GM13977 (cell line): Measurements from ENCODE around the gene BEAN1.

Experiments used
- DNase-seq: peaks from one replicate; pipeline ENCODE4 v3.0.0; 2012; ENCODE audit warnings: low spot score
- CTCF ChIP-seq: IDR thresholded peaks from 2 replicates; pipeline ENCODE4 v1.5.1; 2012; ENCODE audit warnings: mild to moderate bottlenecking, control low read depth; ENCODE audit not compliant: insufficient read depth; ENCODE audit errors: extremely low read depth, missing control alignments
- in situ Hi-C: fragments of 300-500 bp; cut with MboI; formaldehyde crosslinking; loops from one replicate; pipeline ENCODE4 v1.12.0; 2022; ENCODE audit warnings: low sequenced_read_pairs, low pct_unique_long_range_greater_than_20kb, mixed read lengths, inconsistent platforms; ENCODE audit not compliant: unreplicated experiment

The BEAN1 gene

DNA sequence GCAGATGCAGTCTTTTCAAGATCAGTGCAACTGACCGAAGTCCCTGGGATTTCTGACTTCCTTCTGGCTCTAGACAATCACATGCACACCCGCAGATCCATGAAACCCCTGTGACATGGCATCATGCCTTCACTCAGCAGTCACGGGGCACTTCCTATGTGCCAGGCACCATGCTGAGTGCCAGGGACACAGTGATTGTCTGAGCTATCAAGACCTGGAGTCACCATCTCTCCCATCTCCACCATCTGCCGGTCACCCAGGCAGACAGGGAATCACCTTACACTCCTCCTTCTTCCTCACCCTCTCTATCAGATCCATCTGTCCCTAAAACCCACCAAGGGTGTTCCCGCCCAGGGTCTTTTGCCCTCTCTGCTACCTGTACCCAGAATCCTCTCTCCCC is 5.3 kb downstream of the BEAN1 start:
- no peak for TF ChIP-seq CTCF
- no peak for DNase-seq
- in situ Hi-C loops: no loop called here

- no peak for DNase-seq
- in situ Hi-C loops: no loop called here
- no peak for TF ChIP-seq CTCF
Observed at GRCh38 chr16:66434619-66435430, 7.7 kb downstream of the BEAN1 start.

- in situ Hi-C loops: no loop called here
- TF ChIP-seq CTCF: no peak
- no peak for DNase-seq
Observed at GRCh38 chr16:66435896-66436295, 8.8 kb downstream of the BEAN1 start.

GRCh38 chr16:66437391-66437945 is 10.4 kb downstream of the BEAN1 start:
- in situ Hi-C loops: no loop called here
- DNase-seq: no peak
- no peak for TF ChIP-seq CTCF

GRCh38 chr16:66438536-66438935 is 11.4 kb downstream of the BEAN1 start:
- in situ Hi-C loops: no loop called here
- no peak for DNase-seq
- TF ChIP-seq CTCF: no peak

GRCh38 chr16:66439051-66439730 is 12.1 kb downstream of the BEAN1 start:
- in situ Hi-C loops: no loop called here
- DNase-seq: no peak
- no peak for TF ChIP-seq CTCF
